Measurements from ENCODE around the gene MIF4GD. TPM values are rescaled to one million over a fixed set of nuclear protein-coding genes. Genes with fewer than 3 reads are reported as not detected.

MIF4GD gene
- total RNA-seq, 1 experiment from 2014 or later = 26.1 TPM

GRCh38 chr17:75288359-75288758 is 17.3 kb upstream of the MIF4GD start:
- H3K4me1 Mint-ChIP-seq = peaks cover 8 to 10% of the 10 kb centered on the region in 2 experiments
- no peak overlapping the region for H3T11ph ChIP-seq (ENCODE audit: low read length)
- H3K9me3 ChIP-seq (ENCODE audit: control insufficient read depth, low read depth, low read length) = no peaks in the 10 kb centered on the region
- H3K4me3 Mint-ChIP-seq = peak overlapping the region; percentile 89 to 93
- no peak overlapping the region for H3K27ac Mint-ChIP-seq
- H3K79me2 ChIP-seq (ENCODE audit: insufficient read depth, low read length) = no peaks in the 10 kb centered on the region
- peak overlapping the region; percentile 65 for H3K9ac ChIP-seq (ENCODE audit: extremely low read depth, insufficient read length, low read length)
- no peak for TF ChIP-seq CTCF (conservative IDR thresholded peaks at IDR 0.05)
- H2AK5ac ChIP-seq (ENCODE audit: insufficient read length, low read length) = no peak overlapping the region
- no peak overlapping the region for H2BK5ac ChIP-seq (ENCODE audit: insufficient read length, low read length)
- no peak overlapping the region for H4K91ac ChIP-seq (ENCODE audit: insufficient read length, low read depth, low read length)
- no peak overlapping the region for H4K8ac ChIP-seq (replicated peaks; ENCODE audit: insufficient read length, low read depth, low read length)
- peak overlapping the region; percentile 85 for H3K4me2 ChIP-seq (ENCODE audit: insufficient read depth, insufficient read length, low read length)
- H3K14ac ChIP-seq (ENCODE audit: insufficient read depth, low read length) = no peak overlapping the region
- DNase-seq = no peak
- no peaks in the 10 kb centered on the region for H3K27me3 ChIP-seq (ENCODE audit: insufficient read depth, low read length)
- H3K9me3 Mint-ChIP-seq = no peaks in the 10 kb centered on the region; a peak in 1 of 5 replicates
- peaks cover 9% of the 10 kb centered on the region for H3K23me2 ChIP-seq (ENCODE audit: insufficient read length, low read depth, low read length, poor library complexity, severe bottlenecking)
- no peaks in the 10 kb centered on the region for H4K20me1 ChIP-seq (ENCODE audit: control insufficient read depth, insufficient read depth, insufficient read length)
- H2BK15ac ChIP-seq (ENCODE audit: low read depth, low read length) = no peak overlapping the region
- H3K79me1 ChIP-seq (ENCODE audit: insufficient read depth, low read depth, low read length, poor library complexity, severe bottlenecking) = no peaks in the 10 kb centered on the region
- H3K36me3 Mint-ChIP-seq (ENCODE audit: insufficient read depth in 1 of 3, low read depth in 3 of 3) = peaks cover 8 to 29% (median 12%) of the 10 kb centered on the region in 3 experiments; a peak in 6 of 7 replicates
- H3K4ac ChIP-seq (ENCODE audit: low read depth, low read length) = no peak overlapping the region
- no peak overlapping the region for H2AFZ ChIP-seq (ENCODE audit: low read length)
- no peak overlapping the region for H4K5ac ChIP-seq (ENCODE audit: insufficient read length, low read depth, low read length)
- no peaks in the 10 kb centered on the region for H3K4me1 ChIP-seq (ENCODE audit: insufficient read depth, low read length)
- H3K27ac ChIP-seq (ENCODE audit: insufficient read length, low read depth, low read length) = no peak overlapping the region
- H3K27me3 Mint-ChIP-seq (ENCODE audit: low read depth) = no peaks in the 10 kb centered on the region; the same call in 1 of the 2 replicates
- no peak overlapping the region for H2BK120ac ChIP-seq (ENCODE audit: low read depth, low read length, poor library complexity, severe bottlenecking)
- no peak overlapping the region for H2BK20ac ChIP-seq (ENCODE audit: low read depth, low read length, poor library complexity, severe bottlenecking)
- H3K23ac ChIP-seq (ENCODE audit: insufficient read length, low read depth, low read length) = no peak overlapping the region
- H2BK12ac ChIP-seq (ENCODE audit: insufficient read length, low read depth, low read length) = no peak overlapping the region
- H3K18ac ChIP-seq (ENCODE audit: insufficient read length, low read depth, low read length) = no peak overlapping the region
- WGBS (ENCODE audit: extremely low coverage, insufficient read length, low lambda C conversion rate) = no CpG with 5 or more reads among the region's 2 CpGs
- H3K56ac ChIP-seq (ENCODE audit: insufficient read length, low read depth, low read length) = no peak overlapping the region

All from H9 (cell line).